Liver (tissue), 9 donors: ENCODE data around the gene TYRO3. TPM values are rescaled to one million over a fixed set of nuclear protein-coding genes. Genes with fewer than 3 reads are reported as not detected.

Source experiments
- DNase-seq: peaks from one replicate; pipeline ENCODE4 v3.0.0-alpha.2; 2017; ENCODE audit warnings: low spot score
- H3K27ac ChIP-seq, 2 donors: one replicate each; pipeline ENCODE4 v1.7.0; 2013; ENCODE audit warnings: inconsistent platforms in 2 of 2, low read length in 2 of 2, control low read depth in 1 of 2, low read depth in 1 of 2, mild to moderate bottlenecking in 1 of 2
- H3K27me3 ChIP-seq, 4 donors: one replicate each; pipeline versions ENCODE4 v1.6.1 to v1.7.0; 2013; ENCODE audit warnings: low read length in 3 of 4, inconsistent platforms in 1 of 4, mild to moderate bottlenecking in 1 of 4, moderate library complexity in 1 of 4; ENCODE audit not compliant: control insufficient read depth in 4 of 4, insufficient read depth in 4 of 4
- H3K36me3 ChIP-seq, 4 donors: one replicate each; pipeline versions ENCODE4 v1.6.1 to v1.7.0; 2013; ENCODE audit warnings: low read length in 3 of 4, mild to moderate bottlenecking in 3 of 4, low read depth in 1 of 4, moderate library complexity in 1 of 4; ENCODE audit not compliant: control insufficient read depth in 4 of 4, insufficient read depth in 3 of 4
- H3K4me1 ChIP-seq, 4 donors: one replicate each; pipeline versions ENCODE4 v1.6.1 to v1.7.0; 2013; ENCODE audit warnings: low read length in 3 of 4, mild to moderate bottlenecking in 3 of 4, moderate library complexity in 1 of 4; ENCODE audit not compliant: control insufficient read depth in 4 of 4, insufficient read depth in 4 of 4
- H3K4me3 ChIP-seq, 3 donors: one replicate each; pipeline versions ENCODE4 v1.6.1 to v1.7.0; 2013; ENCODE audit warnings: low read length in 3 of 3, control low read depth in 1 of 3, low read depth in 1 of 3, mild to moderate bottlenecking in 1 of 3
- H3K9ac ChIP-seq, 2 donors: one replicate each; pipeline ENCODE4 v1.7.0; 2013; ENCODE audit warnings: low read length in 2 of 2, mild to moderate bottlenecking in 2 of 2, moderate library complexity in 2 of 2, control low read depth in 1 of 2, low read depth in 1 of 2
- H3K9me3 ChIP-seq, 4 donors: one replicate each; pipeline versions ENCODE4 v1.6.1 to v1.7.0; 2013; ENCODE audit warnings: low read length in 3 of 4; ENCODE audit not compliant: control insufficient read depth in 4 of 4
- ATF3 ChIP-seq: IDR thresholded peaks from 2 replicates; pipeline ENCODE4 v1.6.1; 2016; ENCODE audit warnings: antibody characterized with exemption
- FOXA1 ChIP-seq: IDR thresholded peaks from 2 replicates; pipeline ENCODE4 v1.6.1; 2016; ENCODE audit warnings: antibody characterized with exemption
- GABPA ChIP-seq, 2 donors: IDR thresholded peaks in 1 of 2; conservative IDR thresholded peaks in 1 of 2; 2 replicates each; pipeline ENCODE4 v1.6.1; 2016; ENCODE audit warnings: antibody characterized with exemption in 2 of 2, mild to moderate bottlenecking in 1 of 2, moderate library complexity in 1 of 2
- HNF4G ChIP-seq: IDR thresholded peaks from 2 replicates; pipeline ENCODE4 v1.6.1; 2016; ENCODE audit warnings: antibody characterized with exemption
- JUND ChIP-seq, 2 donors: IDR thresholded peaks; 2 replicates each; pipeline ENCODE4 v1.6.1; 2016; ENCODE audit warnings: antibody characterized with exemption in 2 of 2
- NR2F2 ChIP-seq: IDR thresholded peaks from 2 replicates; pipeline ENCODE4 v1.6.1; 2016; ENCODE audit warnings: antibody characterized with exemption
- RXRA ChIP-seq, 2 donors: IDR thresholded peaks; 2 replicates each; pipeline ENCODE4 v1.6.1; 2017 to 2018; ENCODE audit warnings: antibody characterized with exemption in 2 of 2, mild to moderate bottlenecking in 1 of 2
- SP1 ChIP-seq: IDR thresholded peaks from 2 replicates; pipeline ENCODE4 v1.6.1; 2018; ENCODE audit warnings: antibody characterized with exemption, mild to moderate bottlenecking
- YY1 ChIP-seq: IDR thresholded peaks from 2 replicates; pipeline ENCODE4 v1.6.1; 2016; ENCODE audit warnings: antibody characterized with exemption, mild to moderate bottlenecking
- WGBS: extraction: QIAGEN DNeasy Blood & Tissue Kit; methylation state at CpG from one replicate; pipeline ENCODE4 v1.1.7; 2013; 5-methylcytosine and 5-hydroxymethylcytosine counted together
- polyA plus RNA-seq, 2 donors: library from polyadenylated mRNA; stranded (reverse) in 1 of 2; unstranded in 1 of 2; fragments of 200-250 nt in 1 of 2; fragments of >200 nt in 1 of 2; fragmentation: Nextera tagmentation in 1 of 2; extraction: Ambion mirVana in 1 of 2; gene quantifications; one replicate each; pipeline versions ENCODE4 v1.2.1 to v1.2.3, GENCODE V29; 2013 to 2015
- total RNA-seq, 2 donors: library from RNA; depleted of rRNA; stranded (reverse); fragments of >200 nt; gene quantifications; one replicate each; pipeline ENCODE4 v1.2.3, GENCODE V29; 2014
- TF ChIP-seq, protein P1 (sequence below): IDR thresholded peaks from 2 replicates; pipeline ENCODE4 v1.6.1; 2016; ENCODE audit warnings: antibody characterized with exemption, mild to moderate bottlenecking
- donor health status: healthy.
- donor health status: healthy.
- donor health status: healthy.
- donor health status: healthy.
- donor health status: healthy.

The TYRO3 gene
- total and polyA plus RNA-seq, 4 donors: 1.1 to 2.3 (median 2.3) TPM

- TF ChIP-seq, protein P1, sequence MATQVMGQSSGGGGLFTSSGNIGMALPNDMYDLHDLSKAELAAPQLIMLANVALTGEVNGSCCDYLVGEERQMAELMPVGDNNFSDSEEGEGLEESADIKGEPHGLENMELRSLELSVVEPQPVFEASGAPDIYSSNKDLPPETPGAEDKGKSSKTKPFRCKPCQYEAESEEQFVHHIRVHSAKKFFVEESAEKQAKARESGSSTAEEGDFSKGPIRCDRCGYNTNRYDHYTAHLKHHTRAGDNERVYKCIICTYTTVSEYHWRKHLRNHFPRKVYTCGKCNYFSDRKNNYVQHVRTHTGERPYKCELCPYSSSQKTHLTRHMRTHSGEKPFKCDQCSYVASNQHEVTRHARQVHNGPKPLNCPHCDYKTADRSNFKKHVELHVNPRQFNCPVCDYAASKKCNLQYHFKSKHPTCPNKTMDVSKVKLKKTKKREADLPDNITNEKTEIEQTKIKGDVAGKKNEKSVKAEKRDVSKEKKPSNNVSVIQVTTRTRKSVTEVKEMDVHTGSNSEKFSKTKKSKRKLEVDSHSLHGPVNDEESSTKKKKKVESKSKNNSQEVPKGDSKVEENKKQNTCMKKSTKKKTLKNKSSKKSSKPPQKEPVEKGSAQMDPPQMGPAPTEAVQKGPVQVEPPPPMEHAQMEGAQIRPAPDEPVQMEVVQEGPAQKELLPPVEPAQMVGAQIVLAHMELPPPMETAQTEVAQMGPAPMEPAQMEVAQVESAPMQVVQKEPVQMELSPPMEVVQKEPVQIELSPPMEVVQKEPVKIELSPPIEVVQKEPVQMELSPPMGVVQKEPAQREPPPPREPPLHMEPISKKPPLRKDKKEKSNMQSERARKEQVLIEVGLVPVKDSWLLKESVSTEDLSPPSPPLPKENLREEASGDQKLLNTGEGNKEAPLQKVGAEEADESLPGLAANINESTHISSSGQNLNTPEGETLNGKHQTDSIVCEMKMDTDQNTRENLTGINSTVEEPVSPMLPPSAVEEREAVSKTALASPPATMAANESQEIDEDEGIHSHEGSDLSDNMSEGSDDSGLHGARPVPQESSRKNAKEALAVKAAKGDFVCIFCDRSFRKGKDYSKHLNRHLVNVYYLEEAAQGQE: no peak
Measured at GRCh38 chr15:41511331-41511898, 47.6 kb upstream of the TYRO3 start (continued).

DNA sequence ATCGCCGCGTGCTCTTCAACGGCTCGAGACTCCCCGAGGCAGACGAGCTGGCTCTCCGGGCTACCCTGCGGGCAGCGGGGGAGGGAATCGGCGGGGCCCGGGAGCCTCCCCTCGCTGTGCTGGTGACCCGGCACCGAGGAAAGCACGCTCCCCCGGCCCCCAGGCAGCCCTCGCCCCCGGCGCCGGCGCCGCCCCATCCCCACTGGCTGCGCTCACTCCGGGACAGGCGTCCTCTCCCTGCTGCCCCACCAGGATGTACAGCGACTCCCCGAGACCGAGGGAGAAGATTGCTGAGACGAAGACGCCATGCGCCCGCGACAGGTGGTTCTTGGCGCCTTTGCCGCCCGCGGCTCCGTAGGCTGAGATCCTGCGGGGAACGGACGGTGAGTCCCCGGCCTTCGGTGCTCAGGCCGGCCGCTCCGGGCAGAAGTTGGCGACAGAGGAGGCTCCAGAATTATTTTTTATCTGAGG lies 47.1 kb upstream of the TYRO3 start:
- Histone ChIP-seq H3K27me3 (peaks cover 0 to 4% (median 0%) of the 10 kb centered on the region in 4 donors), H3K27ac (no peak overlapping the region), H3K9ac (no peak overlapping the region), H3K36me3 (no peaks in the 10 kb centered on the region), H3K4me1 (peaks cover 6 to 21% (median 16%) of the 10 kb centered on the region in 4 donors), H3K9me3 (no peaks in the 10 kb centered on the region), H3K4me3 (no peak overlapping the region)
- DNase-seq: no peak
- TF ChIP-seq RXRA (IDR thresholded peaks at IDR 0.05): no peak
- TF ChIP-seq FOXA1: no peak
- TF ChIP-seq, protein P1: no peak
- no peak for TF ChIP-seq ATF3
- 7% methylated on average over 49 of the region's 49 CpGs for WGBS

- Histone ChIP-seq H3K4me3 (peak overlapping the region in 1 of 3 donors; percentile 42), H3K4me1 (peaks cover 6 to 21% (median 16%) of the 10 kb centered on the region in 4 donors), H3K27ac (no peak overlapping the region), H3K36me3 (peaks cover 0 to 5% (median 1%) of the 10 kb centered on the region in 4 donors), H3K9ac (no peak overlapping the region), H3K9me3 (no peaks in the 10 kb centered on the region), H3K27me3 (peaks cover 0 to 4% (median 0%) of the 10 kb centered on the region in 4 donors)
- WGBS: 9% methylated on average over 33 of the region's 33 CpGs
- DNase-seq: no peak
- TF ChIP-seq HNF4G (no peak), SP1 (no peak), YY1 (no peak), GABPA (IDR thresholded peaks at IDR 0.05 in 1 of 2, conservative IDR thresholded peaks at IDR 0.05 in 1 of 2) (no peak), NR2F2 (no peak), JUND (IDR thresholded peaks at IDR 0.05) (no peak)
Measured at GRCh38 chr15:41512512-41512939, 46.5 kb upstream of the TYRO3 start.
